Measurements from ENCODE around the gene TBC1D2B. TPM values are rescaled to one million over a fixed set of nuclear protein-coding genes. Genes with fewer than 3 reads are reported as not detected.

The TBC1D2B gene
- total RNA-seq, 2 donors from 2014 or later, result 35.9 to 49.1 TPM

DNA sequence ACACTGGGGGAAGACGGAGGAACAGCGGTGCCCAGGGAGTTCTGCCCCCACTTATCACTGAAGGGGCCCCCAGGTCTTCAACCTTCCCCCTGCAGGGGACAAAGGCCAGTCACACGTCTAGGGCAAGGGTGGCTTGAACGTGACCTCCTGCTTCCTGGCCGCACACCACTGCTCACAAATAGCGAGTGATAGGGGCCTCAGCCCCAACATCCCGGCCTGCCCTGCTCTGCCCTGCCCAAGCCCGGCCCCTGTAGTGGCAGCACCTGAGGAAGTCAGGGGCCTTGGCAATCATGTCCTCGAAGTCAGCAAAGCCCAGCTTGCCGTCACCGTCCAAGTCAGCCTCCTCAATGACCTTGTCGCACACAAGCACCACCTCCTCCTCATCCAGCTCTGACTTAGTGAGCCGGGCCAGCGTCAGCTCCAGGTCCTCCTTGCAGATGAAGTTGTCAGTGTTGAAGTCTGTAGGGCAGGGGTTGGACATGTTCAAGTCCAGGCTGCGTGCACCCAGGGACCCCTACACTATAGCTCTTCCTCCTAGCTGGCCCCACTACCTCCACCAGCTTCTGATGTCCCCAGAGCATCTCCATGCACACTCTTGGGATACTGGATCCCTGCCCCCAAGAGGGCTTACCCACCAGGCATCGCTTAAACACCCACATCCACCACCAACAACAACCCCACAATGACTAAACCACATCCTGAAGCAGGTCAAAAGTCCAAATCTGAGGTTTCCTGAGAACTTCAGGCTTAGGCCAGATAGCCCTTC, 28.1 kb upstream of the TBC1D2B start:
- no peak for DNase-seq
- TF ChIP-seq, protein P1, sequence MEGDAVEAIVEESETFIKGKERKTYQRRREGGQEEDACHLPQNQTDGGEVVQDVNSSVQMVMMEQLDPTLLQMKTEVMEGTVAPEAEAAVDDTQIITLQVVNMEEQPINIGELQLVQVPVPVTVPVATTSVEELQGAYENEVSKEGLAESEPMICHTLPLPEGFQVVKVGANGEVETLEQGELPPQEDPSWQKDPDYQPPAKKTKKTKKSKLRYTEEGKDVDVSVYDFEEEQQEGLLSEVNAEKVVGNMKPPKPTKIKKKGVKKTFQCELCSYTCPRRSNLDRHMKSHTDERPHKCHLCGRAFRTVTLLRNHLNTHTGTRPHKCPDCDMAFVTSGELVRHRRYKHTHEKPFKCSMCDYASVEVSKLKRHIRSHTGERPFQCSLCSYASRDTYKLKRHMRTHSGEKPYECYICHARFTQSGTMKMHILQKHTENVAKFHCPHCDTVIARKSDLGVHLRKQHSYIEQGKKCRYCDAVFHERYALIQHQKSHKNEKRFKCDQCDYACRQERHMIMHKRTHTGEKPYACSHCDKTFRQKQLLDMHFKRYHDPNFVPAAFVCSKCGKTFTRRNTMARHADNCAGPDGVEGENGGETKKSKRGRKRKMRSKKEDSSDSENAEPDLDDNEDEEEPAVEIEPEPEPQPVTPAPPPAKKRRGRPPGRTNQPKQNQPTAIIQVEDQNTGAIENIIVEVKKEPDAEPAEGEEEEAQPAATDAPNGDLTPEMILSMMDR (IDR thresholded peaks at IDR 0.05), result no peak
- H3K9ac ChIP-seq (ENCODE audit: low read depth in 2 of 2, low read length in 2 of 2), result no peak overlapping the region
- intact Hi-C loops (cut with DNase I), result loop anchor here (2.0 to 10.0 kb wide), 2 partner anchors 61 to 139 kb away; no protein-coding TSS in a partner anchor
- peaks cover 6% of the 10 kb centered on the region for H3K4me1 ChIP-seq
- H3K36me3 ChIP-seq, result no peaks in the 10 kb centered on the region
- no peak overlapping the region for H3K4me3 ChIP-seq
- H3K27me3 ChIP-seq, result no peaks in the 10 kb centered on the region
- no peaks in the 10 kb centered on the region for H3K9me3 ChIP-seq
- no peak overlapping the region for H3K27ac ChIP-seq

DNA sequence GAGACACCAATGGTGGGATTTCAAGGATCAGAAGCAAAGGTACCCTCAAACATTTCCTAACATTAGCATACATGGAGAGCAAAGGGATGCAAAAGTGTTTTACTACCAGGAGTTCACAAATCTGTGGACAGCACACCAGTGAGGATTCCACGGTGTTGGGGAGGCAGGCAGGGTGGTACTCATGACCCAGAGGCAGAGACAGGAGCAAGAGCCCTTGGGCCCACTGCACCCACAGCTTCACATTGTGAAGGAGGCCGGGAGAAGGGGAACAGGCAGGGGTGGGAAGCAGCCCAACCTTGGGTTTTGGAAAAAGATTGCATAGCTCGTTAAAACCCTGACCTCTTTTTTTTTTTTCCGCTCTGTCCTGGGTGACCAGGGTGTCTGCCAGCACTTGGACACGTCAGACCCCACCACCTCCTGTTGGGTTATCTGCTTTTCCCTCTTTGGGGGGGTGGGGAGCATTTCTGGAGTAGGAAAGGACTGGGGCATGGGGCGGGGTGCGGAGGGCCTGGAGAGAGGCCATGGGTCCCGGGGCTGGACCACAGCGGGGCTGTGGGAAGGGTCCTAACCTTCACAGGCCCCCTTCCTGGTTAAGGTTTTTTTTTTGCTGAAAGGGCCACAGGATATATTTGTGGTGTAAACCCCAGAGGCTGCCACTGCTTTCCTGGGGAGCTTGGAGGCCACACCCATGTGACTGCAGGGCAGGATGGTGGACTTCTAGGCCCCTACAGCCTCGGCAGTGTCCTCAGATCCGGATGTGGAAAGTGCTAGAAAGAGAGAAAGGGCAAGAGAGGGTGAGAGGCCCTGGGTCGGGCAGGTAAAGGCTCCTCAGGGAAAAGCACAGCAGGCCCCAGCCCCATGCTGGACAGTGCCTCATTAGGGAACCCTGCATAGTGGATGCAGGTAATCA, 27.3 kb upstream of the TBC1D2B start:
- Histone ChIP-seq H3K27ac (no peak overlapping the region), H3K9ac (ENCODE audit: low read depth in 2 of 2, low read length in 2 of 2) (no peak overlapping the region), H3K4me1 (peaks cover 6% of the 10 kb centered on the region), H3K27me3 (no peaks in the 10 kb centered on the region), H3K9me3 (no peaks in the 10 kb centered on the region), H3K4me3 (no peak overlapping the region), H3K36me3 (no peaks in the 10 kb centered on the region)
- intact Hi-C loops (cut with DNase I), result loop anchor here (10.0 kb wide), 1 partner anchor 60 kb away; no protein-coding TSS in a partner anchor
- TF ChIP-seq, protein P1 (IDR thresholded peaks at IDR 0.05), result no peak
- no peak for DNase-seq

DNA sequence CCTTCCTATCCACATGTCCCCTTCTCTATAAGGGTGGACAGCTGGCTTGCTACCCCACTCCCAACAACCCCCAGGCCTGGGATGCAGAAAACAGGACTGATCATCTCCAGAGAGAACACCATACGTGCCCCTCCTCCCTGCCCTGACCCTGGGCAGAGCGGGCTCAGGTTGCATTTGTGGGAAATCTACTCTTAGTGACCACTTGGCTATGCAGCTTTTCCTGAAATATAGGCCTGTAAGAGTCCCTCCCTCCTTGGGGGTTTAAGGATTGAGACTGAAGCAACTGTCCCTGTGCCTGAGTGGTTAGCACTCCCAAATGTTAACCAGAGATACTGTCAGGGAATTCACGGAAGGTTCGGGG, 26.6 kb upstream of the TBC1D2B start:
- Histone ChIP-seq H3K4me3 (no peak overlapping the region), H3K36me3 (no peaks in the 10 kb centered on the region), H3K27ac (no peak overlapping the region), H3K9me3 (no peaks in the 10 kb centered on the region), H3K4me1 (peaks cover 6% of the 10 kb centered on the region), H3K27me3 (no peaks in the 10 kb centered on the region), H3K9ac (ENCODE audit: low read depth in 2 of 2, low read length in 2 of 2) (no peak overlapping the region)
- no peak for DNase-seq
- intact Hi-C loops (cut with DNase I), result loop anchor here (10.0 kb wide), 1 partner anchor 59 kb away; no protein-coding TSS in a partner anchor
- TF ChIP-seq, protein P1 (IDR thresholded peaks at IDR 0.05), result no peak

DNA sequence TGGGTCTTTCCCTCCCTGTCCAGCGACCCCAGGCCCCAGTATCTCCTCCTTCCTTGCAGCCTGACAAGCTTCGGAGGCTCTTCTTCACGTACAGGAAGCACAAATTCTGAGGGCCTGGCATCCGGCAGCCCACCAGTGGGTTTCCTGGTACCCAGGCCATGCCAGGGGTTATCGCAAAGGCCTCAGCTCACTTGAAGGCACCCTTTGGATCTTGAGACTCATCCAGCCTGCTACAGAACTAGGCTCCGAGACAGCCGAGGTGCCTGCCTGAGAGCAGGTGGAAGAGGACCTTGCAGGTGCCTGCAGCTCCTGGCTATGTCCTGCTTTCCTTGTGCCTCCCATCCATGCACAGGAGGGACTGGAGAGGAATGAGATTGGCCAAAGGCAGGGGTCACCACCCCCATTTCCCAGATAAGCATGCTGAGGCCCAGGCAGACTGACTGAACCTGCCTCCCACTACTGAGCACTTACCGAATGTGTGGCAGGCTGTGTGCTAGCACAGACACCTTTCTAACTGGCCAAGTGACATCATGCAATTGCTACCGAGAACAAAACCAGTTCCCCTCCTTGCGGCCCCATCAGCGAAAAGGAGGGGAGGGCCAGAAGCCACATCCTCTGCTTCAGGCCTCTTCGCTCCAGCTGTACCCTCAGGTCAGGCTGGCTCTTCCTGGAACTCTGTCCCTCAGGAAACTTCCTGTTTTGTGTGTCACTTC, 26.1 kb upstream of the TBC1D2B start:
- Histone ChIP-seq H3K4me1 (peaks cover 6% of the 10 kb centered on the region), H3K36me3 (no peaks in the 10 kb centered on the region), H3K27ac (no peak overlapping the region), H3K27me3 (no peaks in the 10 kb centered on the region), H3K9ac (ENCODE audit: low read depth in 2 of 2, low read length in 2 of 2) (peak overlapping the region; percentile 18 to 29), H3K4me3 (no peak overlapping the region), H3K9me3 (no peaks in the 10 kb centered on the region)
- TF ChIP-seq, protein P1 (IDR thresholded peaks at IDR 0.05), result no peak
- DNase-seq, result no peak
- intact Hi-C loops (cut with DNase I), result loop anchor here (10.0 kb wide), 1 partner anchor 59 kb away; no protein-coding TSS in a partner anchor

DNA sequence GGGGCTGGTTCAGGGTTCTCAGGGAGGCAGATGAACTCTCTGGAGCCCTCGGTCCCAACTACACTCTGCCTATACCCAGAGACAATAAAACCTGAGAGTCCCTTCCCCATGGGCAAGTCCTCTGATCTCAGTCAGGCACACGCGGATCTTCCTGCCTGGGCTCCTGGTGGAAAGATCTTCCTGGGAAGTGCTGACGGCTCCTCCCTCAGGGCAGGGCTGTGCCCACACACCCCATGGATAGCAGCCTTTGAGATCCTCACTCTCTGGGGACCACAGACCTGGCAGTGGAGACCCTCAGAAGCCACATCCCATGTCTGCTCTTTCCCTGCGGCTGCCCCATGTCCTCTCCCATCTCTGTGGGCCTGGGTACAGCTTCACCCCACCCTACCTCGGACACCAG, 25.2 kb upstream of the TBC1D2B start:
- Histone ChIP-seq H3K27me3 (no peaks in the 10 kb centered on the region), H3K9ac (ENCODE audit: low read depth in 2 of 2, low read length in 2 of 2) (no peak overlapping the region), H3K36me3 (no peaks in the 10 kb centered on the region), H3K4me3 (no peak overlapping the region), H3K4me1 (peaks cover 6% of the 10 kb centered on the region), H3K27ac (no peak overlapping the region), H3K9me3 (no peaks in the 10 kb centered on the region)
- no peak for DNase-seq
- TF ChIP-seq, protein P1 (IDR thresholded peaks at IDR 0.05), result no peak
- intact Hi-C loops (cut with DNase I), result loop anchor here (10.0 kb wide), 1 partner anchor 58 kb away; no protein-coding TSS in a partner anchor
